ENCODE measurements around the gene LATS1.

DNA sequence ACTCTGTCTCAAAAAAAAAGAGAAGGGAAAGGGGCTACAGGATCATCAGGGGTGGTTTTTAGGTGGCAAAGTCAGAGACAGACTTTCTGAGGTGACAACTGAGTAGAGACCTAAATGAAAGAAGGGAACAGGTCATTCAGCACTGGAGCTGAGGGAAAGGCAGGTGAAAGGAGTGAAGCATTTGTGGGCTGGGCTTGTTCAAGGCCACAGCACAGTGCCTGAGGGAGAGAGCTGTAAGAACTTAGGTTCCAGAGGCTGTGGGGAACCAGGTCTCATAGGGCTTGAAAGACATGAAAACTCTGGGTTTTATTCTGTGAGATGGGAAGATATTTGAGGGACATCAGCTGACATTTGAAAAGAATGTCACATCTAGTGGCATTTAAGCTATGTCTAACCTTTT lies 90.2 kb downstream of the LATS1 start:
- TF ChIP-seq, protein P1, sequence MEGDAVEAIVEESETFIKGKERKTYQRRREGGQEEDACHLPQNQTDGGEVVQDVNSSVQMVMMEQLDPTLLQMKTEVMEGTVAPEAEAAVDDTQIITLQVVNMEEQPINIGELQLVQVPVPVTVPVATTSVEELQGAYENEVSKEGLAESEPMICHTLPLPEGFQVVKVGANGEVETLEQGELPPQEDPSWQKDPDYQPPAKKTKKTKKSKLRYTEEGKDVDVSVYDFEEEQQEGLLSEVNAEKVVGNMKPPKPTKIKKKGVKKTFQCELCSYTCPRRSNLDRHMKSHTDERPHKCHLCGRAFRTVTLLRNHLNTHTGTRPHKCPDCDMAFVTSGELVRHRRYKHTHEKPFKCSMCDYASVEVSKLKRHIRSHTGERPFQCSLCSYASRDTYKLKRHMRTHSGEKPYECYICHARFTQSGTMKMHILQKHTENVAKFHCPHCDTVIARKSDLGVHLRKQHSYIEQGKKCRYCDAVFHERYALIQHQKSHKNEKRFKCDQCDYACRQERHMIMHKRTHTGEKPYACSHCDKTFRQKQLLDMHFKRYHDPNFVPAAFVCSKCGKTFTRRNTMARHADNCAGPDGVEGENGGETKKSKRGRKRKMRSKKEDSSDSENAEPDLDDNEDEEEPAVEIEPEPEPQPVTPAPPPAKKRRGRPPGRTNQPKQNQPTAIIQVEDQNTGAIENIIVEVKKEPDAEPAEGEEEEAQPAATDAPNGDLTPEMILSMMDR (IDR thresholded peaks at IDR 0.05; ENCODE audit: low read depth, low read length): no peak
- TF ChIP-seq EZH2phosphoT487 (IDR thresholded peaks at IDR 0.05; ENCODE audit: low read depth): no peak

Measured in OCI-LY3 (cell line).